HepG2 (cell line): ENCODE measurements around the gene AHSP.

Experiments
- MYC ChIP-seq: sonication (generic); formaldehyde crosslinking; IDR thresholded peaks from 2 replicates; pipeline ENCODE4 v1.9.0; 2021; ENCODE audit warnings: missing genetic modification reagents, borderline replicate concordance
- PBX3 ChIP-seq: sonication (generic); formaldehyde crosslinking; IDR thresholded peaks from 2 replicates; pipeline ENCODE4 v1.8.1; 2023; ENCODE audit warnings: missing genetic modification reagents, inconsistent platforms, borderline replicate concordance
- ZNF670 ChIP-seq: sonication (generic); formaldehyde crosslinking; IDR thresholded peaks from 2 replicates; pipeline ENCODE4 v1.8.0; 2022; ENCODE audit warnings: mild to moderate bottlenecking, missing genetic modification reagents, borderline replicate concordance

GRCh38 chr16:31502981-31503380, 24.7 kb upstream of the AHSP start:
- TF ChIP-seq ZNF670 (CRISPR knock-in tag) (no peak), MYC (no peak), PBX3 (CRISPR knock-in tag) (no peak)
